Right lobe of liver (tissue), 6 donors: ENCODE results near the gene TEAD2. TPM values are rescaled to one million over a fixed set of nuclear protein-coding genes. Genes with fewer than 3 reads are reported as not detected.
A peak's percentile ranks its signal among the peaks of the same experiment; 100 is the strongest.

Experiments used
- ATAC-seq, 4 donors: fragments of 200-7000 bp; cut with Tn5 transposase; one replicate each; pipeline ENCODE4 v1.9.1; 2020; ENCODE audit warnings: mild to moderate bottlenecking in 4 of 4, moderate library complexity in 4 of 4
- DNase-seq, 3 donors: peaks; one replicate each; pipeline ENCODE4 v3.0.0-alpha.2; 2020
- H3K27ac ChIP-seq, 3 donors: fragments of 200-600 bp; one replicate each; pipeline ENCODE4 v1.8.0; 2022
- H3K27me3 ChIP-seq, 2 donors: fragments of 200-600 bp; one replicate each; pipeline ENCODE4 v1.8.0; 2022
- H3K36me3 ChIP-seq, 4 donors: fragments of 200-600 bp; sonication (generic) in 1 of 4; one replicate each; pipeline versions ENCODE4 v1.5.1 to v1.8.0; 2017 to 2022; ENCODE audit warnings: control low read depth in 1 of 4
- H3K4me1 ChIP-seq, 4 donors: fragments of 200-600 bp; sonication (generic) in 1 of 4; one replicate each; pipeline versions ENCODE4 v1.5.1 to v1.8.0; 2017 to 2022; ENCODE audit warnings: control low read depth in 1 of 4
- H3K4me3 ChIP-seq, 3 donors: fragments of 200-600 bp; one replicate each; pipeline ENCODE4 v1.8.0; 2022
- H3K9me3 ChIP-seq, 4 donors: fragments of 200-600 bp; sonication (generic) in 1 of 4; one replicate each; pipeline versions ENCODE4 v1.5.1 to v1.8.0; 2017 to 2022; ENCODE audit warnings: control low read depth in 1 of 4
- POLR2A ChIP-seq: fragments of 450-650 bp; IDR thresholded peaks from one replicate; pipeline ENCODE4 v1.6.1; 2017; ENCODE audit warnings: antibody characterized with exemption, mild to moderate bottlenecking
- WGBS: methylation state at CpG from one replicate; pipeline ENCODE4 v1.1.6; 2018; ENCODE audit warnings: low coverage, low lambda C conversion rate; ENCODE audit not compliant: insufficient coverage; ENCODE audit errors: missing lambda C conversion rate; 5-methylcytosine and 5-hydroxymethylcytosine counted together
- intact Hi-C, 2 donors: fragments of 100-400 bp; cut with DNase I; formaldehyde crosslinking; loops; one replicate each; pipeline versions ENCODE4 v1.11.2 to v1.14.1; 2022
- total RNA-seq, 6 experiments: library from RNA; depleted of rRNA in 2 of 6; stranded (reverse); fragments of >200 nt in 2 of 6; fragmentation: NEBNext Ultra II Directional in 3 of 6; extraction: Animal tissue kit (Norgen Biotek cat#: 25700) in 3 of 6; gene quantifications; one replicate each; pipeline versions ENCODE4 v1.1.0 to v1.2.4, GENCODE V29; 2016 to 2023
- TF ChIP-seq, protein P1 (sequence below), 4 donors: fragments of 200-600 bp in 3 of 4; fragments of 450-650 bp in 1 of 4; IDR thresholded peaks; one replicate each; pipeline versions ENCODE4 v1.5.1 to v1.8.0; 2016 to 2022; ENCODE audit warnings: antibody characterized with exemption in 4 of 4, mild to moderate bottlenecking in 2 of 4
- donor health status: DM: no; HTN: yes; CAD: no.
- donor health status: DM: no; HTN: no; CAD: no.
- donor health status: DM: no; HTN: no; CAD: no.
- donor health status: DM: no; HTN: yes; CAD: no.
- donor health status: DM: no; HTN: yes; CAD: no.

TEAD2 gene
- total RNA-seq, 6 experiments from 2014 or later: 3.3 to 8.9 (median 5.3) TPM

- WGBS: 85% methylated on average over 6 of the region's 20 CpGs
- Histone ChIP-seq H3K27ac (no peak overlapping the region), H3K4me1 (no peaks in the 10 kb centered on the region), H3K9me3 (no peaks in the 10 kb centered on the region), H3K36me3 (no peaks in the 10 kb centered on the region), H3K4me3 (no peak overlapping the region), H3K27me3 (no peaks in the 10 kb centered on the region)
- TF ChIP-seq, protein P1, sequence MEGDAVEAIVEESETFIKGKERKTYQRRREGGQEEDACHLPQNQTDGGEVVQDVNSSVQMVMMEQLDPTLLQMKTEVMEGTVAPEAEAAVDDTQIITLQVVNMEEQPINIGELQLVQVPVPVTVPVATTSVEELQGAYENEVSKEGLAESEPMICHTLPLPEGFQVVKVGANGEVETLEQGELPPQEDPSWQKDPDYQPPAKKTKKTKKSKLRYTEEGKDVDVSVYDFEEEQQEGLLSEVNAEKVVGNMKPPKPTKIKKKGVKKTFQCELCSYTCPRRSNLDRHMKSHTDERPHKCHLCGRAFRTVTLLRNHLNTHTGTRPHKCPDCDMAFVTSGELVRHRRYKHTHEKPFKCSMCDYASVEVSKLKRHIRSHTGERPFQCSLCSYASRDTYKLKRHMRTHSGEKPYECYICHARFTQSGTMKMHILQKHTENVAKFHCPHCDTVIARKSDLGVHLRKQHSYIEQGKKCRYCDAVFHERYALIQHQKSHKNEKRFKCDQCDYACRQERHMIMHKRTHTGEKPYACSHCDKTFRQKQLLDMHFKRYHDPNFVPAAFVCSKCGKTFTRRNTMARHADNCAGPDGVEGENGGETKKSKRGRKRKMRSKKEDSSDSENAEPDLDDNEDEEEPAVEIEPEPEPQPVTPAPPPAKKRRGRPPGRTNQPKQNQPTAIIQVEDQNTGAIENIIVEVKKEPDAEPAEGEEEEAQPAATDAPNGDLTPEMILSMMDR (IDR thresholded peaks at IDR 0.05): no peak
- TF ChIP-seq POLR2A: no peak
- intact Hi-C loops: no loop called here
- DNase-seq (no peak), ATAC-seq (no peak)
These were observed 27.2 kb upstream of the TEAD2 start for GRCh38 chr19:49389406-49389805.

- intact Hi-C loops: no loop called here
These were observed 25.7 kb upstream of the TEAD2 start, which contains the start of gene KASH5 for GRCh38 chr19:49387936-49388372. KASH5 (plus strand) TSS chr19:49388249; CDS start chr19:49390884, 2,635 bp downstream.

GRCh38 chr19:49383599-49383998, 21.4 kb upstream of the TEAD2 start:
- DNase-seq (no peak), ATAC-seq (no peak)
- Histone ChIP-seq H3K27ac (no peak overlapping the region), H3K4me3 (no peak overlapping the region), H3K9me3 (peaks cover 0 to 3% (median 0%) of the 10 kb centered on the region in 4 donors), H3K36me3 (no peaks in the 10 kb centered on the region), H3K27me3 (no peaks in the 10 kb centered on the region), H3K4me1 (no peaks in the 10 kb centered on the region)
- TF ChIP-seq, protein P1 (IDR thresholded peaks at IDR 0.05): no peak
- intact Hi-C loops: no loop called here
- WGBS: 0% methylated on average over 1 of the region's 1 CpG

More at GRCh38 chr19:49387936-49388372, 25.7 kb upstream of the TEAD2 start, which contains the start of gene KASH5:
- peak within 1 kb of the TSS in 2 of 3 donors; percentile 39 to 43 for H3K4me3 ChIP-seq
- no peaks in the 10 kb centered on the region for H3K36me3 ChIP-seq
- H3K4me1 ChIP-seq: no peaks in the 10 kb centered on the region
- TF ChIP-seq, protein P1 (IDR thresholded peaks at IDR 0.05): no peak
- TF ChIP-seq POLR2A: no peak
- WGBS: 52% methylated on average over 22 of the region's 40 CpGs
- no peaks in the 10 kb centered on the region for H3K27me3 ChIP-seq
- DNase-seq (peak; percentile 84 to 92 (median 90)), ATAC-seq (peak; percentile 67 to 85 (median 82))
- H3K27ac ChIP-seq: no peak within 1 kb of the TSS
- H3K9me3 ChIP-seq: no peaks in the 10 kb centered on the region

- no peak overlapping the region for H3K27ac ChIP-seq
- H3K9me3 ChIP-seq: peaks cover 0 to 3% (median 0%) of the 10 kb centered on the region in 4 donors
- H3K4me3 ChIP-seq: no peak overlapping the region
- ATAC-seq (no peak), DNase-seq (no peak)
- intact Hi-C loops: no loop called here
- WGBS: 78% methylated on average over 5 of the region's 5 CpGs
- no peaks in the 10 kb centered on the region for H3K4me1 ChIP-seq
- TF ChIP-seq, protein P1 (IDR thresholded peaks at IDR 0.05): no peak
- no peak for TF ChIP-seq POLR2A
- no peaks in the 10 kb centered on the region for H3K36me3 ChIP-seq
- no peaks in the 10 kb centered on the region for H3K27me3 ChIP-seq
These were observed 20.4 kb upstream of the TEAD2 start for GRCh38 chr19:49382639-49383038.

GRCh38 chr19:49380391-49380790, 18.2 kb upstream of the TEAD2 start:
- 88% methylated on average over 3 of the region's 3 CpGs for WGBS
- Histone ChIP-seq H3K27ac (no peak overlapping the region), H3K27me3 (no peaks in the 10 kb centered on the region), H3K4me1 (no peaks in the 10 kb centered on the region), H3K36me3 (no peaks in the 10 kb centered on the region), H3K4me3 (no peak overlapping the region), H3K9me3 (peaks cover 0 to 3% (median 0%) of the 10 kb centered on the region in 4 donors)
- intact Hi-C loops: no loop called here
- TF ChIP-seq, protein P1 (IDR thresholded peaks at IDR 0.05): no peak
- no peak for TF ChIP-seq POLR2A
- ATAC-seq (no peak), DNase-seq (no peak)
